Measurements from ENCODE around the gene AQR. TPM values are rescaled to one million over a fixed set of nuclear protein-coding genes. Genes with fewer than 3 reads are reported as not detected.
A peak's percentile ranks its signal among the peaks of the same experiment; 100 is the strongest.

The AQR gene
- total and polyA plus RNA-seq, 2 of the 8 experiments (the other 6 are each of a cell fraction or from before 2014, with no cell fraction given): 34.5 to 57.6 TPM

GRCh38 chr15:34994925-34995324 lies 25.4 kb upstream of the AQR start:
- Histone ChIP-seq H2AK5ac (ENCODE audit: low read depth, low read length) (no peak overlapping the region), H3K4me2 (ENCODE audit: insufficient read depth in 1 of 2, low read depth in 2 of 2, low read length in 2 of 2) (peak overlapping the region in 1 of 2 experiments; percentile 18; a peak in 1 of 4 replicates), H3K23me2 (ENCODE audit: low read depth, low read length) (no peaks in the 10 kb centered on the region; the same call in 1 of the 2 replicates), H3K36me3 (ENCODE audit: control insufficient read depth in 2 of 4, insufficient read depth in 4 of 4, low read length in 3 of 4) (no peaks in the 10 kb centered on the region), H2BK120ac (replicated peaks; ENCODE audit: low read depth, low read length) (no peak overlapping the region), H2AFZ (ENCODE audit: low read length) (no peak overlapping the region), H4K20me1 (replicated peaks in 1 of 2; ENCODE audit: control insufficient read depth in 1 of 2, insufficient read depth in 2 of 2, low read length in 2 of 2) (no peaks in the 10 kb centered on the region), H3K18ac (ENCODE audit: extremely low read depth, low read length) (no peak overlapping the region), H3K9me3 (ENCODE audit: insufficient read depth in 2 of 2, low read depth in 1 of 2, low read length in 1 of 2) (no peaks in the 10 kb centered on the region), H3K9ac (replicated peaks in 1 of 4; ENCODE audit: extremely low read depth in 1 of 4, low read depth in 3 of 4, low read length in 3 of 4) (no peak overlapping the region), H3K14ac (ENCODE audit: insufficient read length) (no peak overlapping the region), H3K79me2 (ENCODE audit: control insufficient read depth in 1 of 2, insufficient read depth in 2 of 2, low read length in 2 of 2) (no peaks in the 10 kb centered on the region), H3K4me1 (replicated peaks in 1 of 4; ENCODE audit: control insufficient read depth in 3 of 4, insufficient read depth in 4 of 4, low read length in 3 of 4) (peaks cover 1 to 15% (median 5%) of the 10 kb centered on the region in 4 experiments; a peak in 5 of 7 replicates), H2BK15ac (ENCODE audit: low read length) (no peak overlapping the region), H2BK20ac (ENCODE audit: low read length) (no peak overlapping the region), H3K27ac (ENCODE audit: low read depth, low read length) (peak overlapping the region; percentile 27; the same call in 1 of the 2 replicates), H3K56ac (replicated peaks; ENCODE audit: insufficient read length, low read depth, low read length) (no peak overlapping the region), H3K4ac (replicated peaks; ENCODE audit: insufficient read length, low read depth, low read length) (no peak overlapping the region), H3K23ac (ENCODE audit: insufficient read length) (no peak overlapping the region), H4K5ac (ENCODE audit: insufficient read length, low read depth, low read length) (peak overlapping the region; percentile 47), H3K4me3 (ENCODE audit: extremely low read depth in 1 of 4, insufficient read depth in 2 of 4, low read depth in 3 of 4, low read length in 4 of 4) (no peak overlapping the region), H3K79me1 (ENCODE audit: low read depth, low read length) (no peaks in the 10 kb centered on the region; the same call in 1 of the 2 replicates), H3K27me3 (replicated peaks in 1 of 4; ENCODE audit: control insufficient read depth in 3 of 4, extremely low read depth in 1 of 4, insufficient read depth in 3 of 4, low read length in 3 of 4) (no peaks in the 10 kb centered on the region), H4K8ac (ENCODE audit: extremely low read depth, insufficient read depth, low read length) (no peak overlapping the region), H2BK5ac (ENCODE audit: low read depth, low read length) (0 out of 2 replicates have a peak overlapping the region, but pooled peaks have one; percentile 13), H2BK12ac (ENCODE audit: low read depth, low read length) (no peak overlapping the region), H4K91ac (replicated peaks; ENCODE audit: insufficient read length, low read length) (no peak overlapping the region)
- no peak for FAIRE-seq
- DNase-seq (ENCODE audit: low read depth in 1 of 2, low spot score in 2 of 2): no peak
- ChIA-PET POLR2A (ENCODE audit: partially characterized antibody) (interaction anchor here (0.7 to 2.0 kb wide), 5 partner anchors 10 to 25 kb away, joined by 3 to 10 read pairs (median 3); partner anchors contain the start of gene AQR), CTCF (ENCODE audit: partially characterized antibody) (interaction anchor here (0.6 to 2.2 kb wide), 8 partner anchors 10 to 703 kb away, joined by 3 to 14 read pairs (median 3); no protein-coding TSS in a partner anchor)
- 63% methylated on average over 1 of the region's 1 CpG; no CpG with 5 or more reads in 1 of the 2 experiments for WGBS, 2 experiments (ENCODE audit: extremely low coverage in 1 of 2, insufficient coverage in 1 of 2, insufficient read length in 1 of 2, insufficient replicate concordance in 2 of 2, low coverage in 1 of 2, low lambda C conversion rate in 2 of 2, missing lambda C conversion rate in 1 of 2)
- TF ChIP-seq NANOG (IDR thresholded peaks at IDR 0.05; ENCODE audit: insufficient read depth, low read depth, low read length, poor library complexity, severe bottlenecking) (peak; percentile 42), SRF (IDR thresholded peaks at IDR 0.05; ENCODE audit: low read depth, low read length) (no peak), CHD2 (IDR thresholded peaks at IDR 0.05; ENCODE audit: low read length) (no peak)
